GM12878 (cell line): Measurements from ENCODE around the gene SHROOM4. TPM values are rescaled to one million over a fixed set of nuclear protein-coding genes. Genes with fewer than 3 reads are reported as not detected.

Experiments used
- ATAC-seq: fragments of 200-7000 bp; cut with Tn5 transposase; 3 replicates; pipeline ENCODE4 v1.9.1; 2020; ENCODE audit warnings: mild to moderate bottlenecking, moderate library complexity
- BruUV-seq: library from RNA; stranded (reverse); fragments of 400-500 nt; replicated peaks from 2 replicates; lab custom pipeline; 2021; lab: Mats Ljungman, UMichigan
- CTCF ChIA-PET: fragments of 300-600 bp; sonication (Branson Sonifier 250); formaldehyde crosslinking; extraction: SDS; loops from one replicate; lab custom pipeline; 2021; ENCODE audit warnings: inconsistent platforms; lab: Yijun Ruan, JAX
- POLR2A ChIA-PET: fragments of 350-600 bp; formaldehyde crosslinking; extraction: SDS; loops from one replicate; lab custom pipeline; 2021; ENCODE audit warnings: inconsistent platforms; lab: Charles Lee
- RAD21 ChIA-PET: fragments of 300-600 bp; sonication (Branson Sonifier 250); formaldehyde crosslinking; loops from one replicate; lab custom pipeline; 2023; ENCODE audit warnings: antibody characterized with exemption; ENCODE audit not compliant: unreplicated experiment; lab: Charles Lee
- SMC1A ChIA-PET: fragments of 300-600 bp; sonication (Branson Sonifier 250); formaldehyde crosslinking; loops from one replicate; lab custom pipeline; 2023; ENCODE audit not compliant: unreplicated experiment, uncharacterized antibody; lab: Charles Lee
- DNase-seq: peaks from one replicate; pipeline ENCODE4 v3.0.0-alpha.2; 2011; ENCODE audit warnings: low read depth, low spot score
- FAIRE-seq: peaks from 3 replicates; lab custom pipeline; 2011; peaks lifted over from hg19 to GRCh38; lab: Jason Lieb, UNC
- H2AFZ ChIP-seq: 2 replicates; pipeline ENCODE4 v1.6.0; 2011; ENCODE audit warnings: low read depth, low read length, control low read depth; ENCODE audit not compliant: control insufficient read depth
- H3K27ac ChIP-seq: 2 replicates; pipeline ENCODE4 v1.5.1; 2011; ENCODE audit warnings: control low read depth; ENCODE audit not compliant: control insufficient read depth, insufficient read depth
- H3K27me3 ChIP-seq, 2 experiments: replicated peaks in 1 of 2; 2 replicates each; pipeline versions ENCODE4 v1.6.0 to v1.6.1; 2011; ENCODE audit warnings: low read length in 1 of 2; ENCODE audit not compliant: control insufficient read depth in 2 of 2, insufficient read depth in 2 of 2
- H3K36me3 ChIP-seq, 2 experiments: 2 replicates each; pipeline ENCODE4 v1.5.1; 2011; ENCODE audit warnings: low read length in 1 of 2; ENCODE audit not compliant: control insufficient read depth in 2 of 2, insufficient read depth in 2 of 2
- H3K4me1 ChIP-seq: 2 replicates; pipeline ENCODE4 v1.6.1; 2011; ENCODE audit warnings: mild to moderate bottlenecking, low read length, moderate library complexity, mixed read lengths; ENCODE audit not compliant: control insufficient read depth, insufficient read depth
- H3K4me2 ChIP-seq: 2 replicates; pipeline ENCODE4 v1.6.0; 2011; ENCODE audit warnings: control low read depth; ENCODE audit not compliant: control insufficient read depth, insufficient read depth
- H3K4me3 ChIP-seq: fragments of 200-600 bp; sonication (generic); 2 replicates; pipeline ENCODE4 v1.5.1; 2016
- H3K79me2 ChIP-seq: 2 replicates; pipeline ENCODE4 v1.6.0; 2011; ENCODE audit warnings: low read length; ENCODE audit not compliant: control insufficient read depth, insufficient read depth
- H3K9ac ChIP-seq: 2 replicates; pipeline ENCODE4 v1.8.0; 2011; ENCODE audit warnings: low read length, control low read depth, mixed read lengths; ENCODE audit not compliant: control insufficient read depth, insufficient read depth
- H3K9me3 ChIP-seq: replicated peaks from 3 replicates; pipeline ENCODE4 v1.5.1; 2011; ENCODE audit warnings: mild to moderate bottlenecking, low read length; ENCODE audit not compliant: control insufficient read depth, insufficient read depth
- H4K20me1 ChIP-seq: 2 replicates; pipeline ENCODE4 v1.6.0; 2011; ENCODE audit not compliant: control insufficient read depth, insufficient read depth
- CBX5 ChIP-seq: sonication (generic); IDR thresholded peaks from 2 replicates; pipeline ENCODE4 v1.6.1; 2016; ENCODE audit warnings: low read depth, moderate library complexity, mild to moderate bottlenecking, inconsistent platforms
- ELK1 ChIP-seq: IDR thresholded peaks from 2 replicates; pipeline ENCODE4 v1.6.1; 2012; ENCODE audit warnings: low read depth, low read length, improper control_type of control experiment
- HSF1 ChIP-seq: fragments of 150-350 bp; IDR thresholded peaks from 2 replicates; pipeline ENCODE4 v1.6.1; 2014; ENCODE audit warnings: mild to moderate bottlenecking, low read depth, low read length
- IRF5 ChIP-seq: fragments of 450-650 bp; IDR thresholded peaks from 2 replicates; pipeline ENCODE4 v1.6.1; 2017; ENCODE audit warnings: borderline replicate concordance
- MEF2A ChIP-seq: IDR thresholded peaks from 2 replicates; pipeline ENCODE4 v1.6.1; 2011; ENCODE audit warnings: low read depth, mild to moderate bottlenecking, low read length, moderate library complexity; ENCODE audit not compliant: insufficient read depth
- MEF2B ChIP-seq: fragments of 450-650 bp; IDR thresholded peaks from 2 replicates; pipeline ENCODE4 v1.6.1; 2018; ENCODE audit warnings: mild to moderate bottlenecking, moderate library complexity; ENCODE audit not compliant: partially characterized antibody, poor library complexity, severe bottlenecking
- MXI1 ChIP-seq: fragments of 150-350 bp; IDR thresholded peaks from 2 replicates; pipeline ENCODE4 v1.6.1; 2011; ENCODE audit warnings: low read depth, mild to moderate bottlenecking, inconsistent platforms, low read length, improper control_type of control experiment
- MYC ChIP-seq: IDR thresholded peaks from 2 replicates; pipeline ENCODE4 v1.6.1; 2011; ENCODE audit warnings: mild to moderate bottlenecking, low read length, moderate library complexity, inconsistent platforms; ENCODE audit not compliant: insufficient read depth, insufficient replicate concordance, insufficient read length, severe bottlenecking
- NBN ChIP-seq: fragments of 450-650 bp; IDR thresholded peaks from 2 replicates; pipeline ENCODE4 v1.6.1; 2016
- PBX3 ChIP-seq: IDR thresholded peaks from 2 replicates; pipeline ENCODE4 v1.6.1; 2011; ENCODE audit warnings: mild to moderate bottlenecking, low read depth, low read length, moderate library complexity; ENCODE audit not compliant: insufficient replicate concordance
- SKIL ChIP-seq: fragments of 450-650 bp; IDR thresholded peaks from 2 replicates; pipeline ENCODE4 v1.6.1; 2017; ENCODE audit warnings: mild to moderate bottlenecking, low read depth, inconsistent platforms; ENCODE audit not compliant: poor library complexity, severe bottlenecking
- TARDBP ChIP-seq: IDR thresholded peaks from 2 replicates; pipeline ENCODE4 v1.6.1; 2016; ENCODE audit warnings: borderline replicate concordance
- WRNIP1 ChIP-seq: IDR thresholded peaks from 2 replicates; pipeline ENCODE4 v1.6.1; 2011; ENCODE audit warnings: low read depth, low read length, improper control_type of control experiment, borderline replicate concordance
- ZZZ3 ChIP-seq: IDR thresholded peaks from 2 replicates; pipeline ENCODE4 v1.6.1; 2011; ENCODE audit warnings: low read depth; ENCODE audit not compliant: control insufficient read depth, insufficient read length
- WGBS: methylation state at CpG from one replicate; pipeline ENCODE4 v1.1.6; 2016; ENCODE audit warnings: low lambda C conversion rate; ENCODE audit not compliant: insufficient replicate concordance, insufficient coverage; ENCODE audit errors: missing lambda C conversion rate; 5-methylcytosine and 5-hydroxymethylcytosine counted together
- in situ Hi-C: fragments of 300-500 bp; cut with MboI; formaldehyde crosslinking; loops from 9 replicates; pipeline ENCODE4 v1.14.3; 2018; ENCODE audit warnings: mixed read lengths
- intact Hi-C: fragments of 100-400 bp; cut with micrococcal nuclease; formaldehyde crosslinking; loops from one replicate; pipeline ENCODE4 v1.14.2; 2022; ENCODE audit not compliant: unreplicated experiment
- polyA plus RNA-seq, 11 experiments: library from polyadenylated mRNA; depleted of rRNA in 4 of 11; unstranded in 6 of 11; stranded (reverse) in 5 of 11; fragments of >200 nt; fragmentation: Nextera tagmentation in 4 of 11; fragmentation: Illumina TruSeq in 1 of 11; extraction: Ambion mirVana in 4 of 11; extraction: Trizol in 1 of 11; gene quantifications; 1 replicate in 1 of 11; 2 replicates in 10 of 11; pipeline versions ENCODE4 v1.2.1 to v1.2.3, GENCODE V29; 2011 to 2016; ENCODE audit warnings: inconsistent platforms in 2 of 11, missing spikeins in 2 of 11, low read depth in 1 of 11
- total RNA-seq, 4 experiments: library from RNA; depleted of rRNA in 3 of 4; stranded (reverse); fragments of >200 nt in 3 of 4; fragmentation: Illumina TruSeq in 1 of 4; extraction: Trizol in 1 of 4; gene quantifications; 2 replicates each; pipeline versions ENCODE4 v1.2.1 to v1.2.3, GENCODE V29; 2013 to 2021

The SHROOM4 gene
- total and polyA plus RNA-seq, 10 of the 15 experiments (the other 5 are each of a cell fraction or from before 2014, with no cell fraction given): 0.01 to 0.03 TPM; not detected in 8

- Histone ChIP-seq H3K27ac (no peak overlapping the region), H3K9me3 (no peaks in the 10 kb centered on the region), H3K4me3 (no peak overlapping the region), H3K27me3 (no peaks in the 10 kb centered on the region; a peak in 1 of 4 replicates), H3K36me3 (no peaks in the 10 kb centered on the region), H3K4me1 (no peaks in the 10 kb centered on the region), H3K79me2 (no peaks in the 10 kb centered on the region), H2AFZ (no peak overlapping the region), H3K9ac (no peak overlapping the region), H4K20me1 (no peaks in the 10 kb centered on the region), H3K4me2 (no peak overlapping the region)
- intact Hi-C loops: no loop called here
- ChIA-PET RAD21 (no interaction called here), POLR2A (no interaction called here), SMC1A (no interaction called here), CTCF (interaction anchor here (2.3 kb wide), 1 partner anchor 16 kb away, joined by 8 read pairs; no protein-coding TSS in a partner anchor)
- DNase-seq (no peak), ATAC-seq (no peak), FAIRE-seq (no peak)
- BruUV-seq: no TSS peak
- TF ChIP-seq NBN: no peak
- no peak for TF ChIP-seq MEF2B
- no peak for TF ChIP-seq ELK1
- no peak for TF ChIP-seq CBX5
- TF ChIP-seq MYC: no peak
- no peak for TF ChIP-seq TARDBP
- TF ChIP-seq ZZZ3: no peak
- TF ChIP-seq SKIL: no peak
- no peak for TF ChIP-seq HSF1
- TF ChIP-seq MXI1: no peak
- no peak for TF ChIP-seq IRF5
- TF ChIP-seq WRNIP1: no peak
- no peak for TF ChIP-seq MEF2A
- TF ChIP-seq PBX3: no peak
- 23% methylated on average over 2 of the region's 2 CpGs for WGBS
- in situ Hi-C loops: no loop called here
Measured at GRCh38 chrX:50707405-50707804, 106.6 kb downstream of the SHROOM4 start.
